ENCODE data around the gene P4HB.

The P4HB gene

GRCh38 chr17:81859906-81860755, at the start of gene P4HB:
P4HB (minus strand) TSS chr17:81860535; CDS start chr17:81860471, 64 bp downstream.
- Histone ChIP-seq H3K4me1 (ENCODE audit: control insufficient read depth, insufficient read depth, low read length) (peaks cover 16% of the 10 kb centered on the region), H3K36me3 (ENCODE audit: control insufficient read depth, insufficient read depth, low read length) (peaks cover 15% of the 10 kb centered on the region), H3K4me3 (ENCODE audit: low read length) (peak within 1 kb of the TSS; percentile 95), H3K27ac (ENCODE audit: low read depth, low read length) (peak within 1 kb of the TSS; percentile 95), H3K27me3 (ENCODE audit: control insufficient read depth, insufficient read depth, low read length) (no peaks in the 10 kb centered on the region), H3K9ac (ENCODE audit: low read length) (peak within 1 kb of the TSS; percentile 96)

GRCh38 chr17:81909231-81909630, 48.9 kb upstream of the P4HB start:
- H3K4me3 ChIP-seq (ENCODE audit: low read length), result no peak overlapping the region
- no peaks in the 10 kb centered on the region for H3K27me3 ChIP-seq (ENCODE audit: control insufficient read depth, insufficient read depth, low read length)
- H3K9ac ChIP-seq (ENCODE audit: low read length), result no peak overlapping the region
- peaks cover 5% of the 10 kb centered on the region for H3K4me1 ChIP-seq (ENCODE audit: control insufficient read depth, insufficient read depth, low read length)
- H3K36me3 ChIP-seq (ENCODE audit: control insufficient read depth, insufficient read depth, low read length), result peaks cover 13% of the 10 kb centered on the region
- H3K27ac ChIP-seq (ENCODE audit: low read depth, low read length), result no peak overlapping the region

GRCh38 chr17:81908793-81909192, 48.5 kb upstream of the P4HB start:
- H3K27me3 ChIP-seq (ENCODE audit: control insufficient read depth, insufficient read depth, low read length), result no peaks in the 10 kb centered on the region
- H3K36me3 ChIP-seq (ENCODE audit: control insufficient read depth, insufficient read depth, low read length), result peaks cover 9% of the 10 kb centered on the region
- no peak overlapping the region for H3K27ac ChIP-seq (ENCODE audit: low read depth, low read length)
- no peak overlapping the region for H3K9ac ChIP-seq (ENCODE audit: low read length)
- H3K4me1 ChIP-seq (ENCODE audit: control insufficient read depth, insufficient read depth, low read length), result peaks cover 5% of the 10 kb centered on the region
- no peak overlapping the region for H3K4me3 ChIP-seq (ENCODE audit: low read length)

- Histone ChIP-seq H3K36me3 (ENCODE audit: control insufficient read depth, insufficient read depth, low read length) (no peaks in the 10 kb centered on the region), H3K9ac (ENCODE audit: low read length) (no peak overlapping the region), H3K27me3 (ENCODE audit: control insufficient read depth, insufficient read depth, low read length) (peaks cover 3% of the 10 kb centered on the region), H3K27ac (ENCODE audit: low read depth, low read length) (no peak overlapping the region), H3K4me1 (ENCODE audit: control insufficient read depth, insufficient read depth, low read length) (peaks cover 5% of the 10 kb centered on the region), H3K4me3 (ENCODE audit: low read length) (no peak overlapping the region)
These were observed 47.1 kb upstream of the P4HB start for GRCh38 chr17:81907219-81908145.

GRCh38 chr17:81906476-81907218, 46.3 kb upstream of the P4HB start:
- Histone ChIP-seq H3K4me1 (ENCODE audit: control insufficient read depth, insufficient read depth, low read length) (peaks cover 5% of the 10 kb centered on the region), H3K9ac (ENCODE audit: low read length) (no peak overlapping the region), H3K27ac (ENCODE audit: low read depth, low read length) (no peak overlapping the region), H3K27me3 (ENCODE audit: control insufficient read depth, insufficient read depth, low read length) (peaks cover 3% of the 10 kb centered on the region), H3K4me3 (ENCODE audit: low read length) (no peak overlapping the region), H3K36me3 (ENCODE audit: control insufficient read depth, insufficient read depth, low read length) (no peaks in the 10 kb centered on the region)

- Histone ChIP-seq H3K27ac (ENCODE audit: low read depth, low read length) (no peak overlapping the region), H3K27me3 (ENCODE audit: control insufficient read depth, insufficient read depth, low read length) (peaks cover 3% of the 10 kb centered on the region), H3K4me1 (ENCODE audit: control insufficient read depth, insufficient read depth, low read length) (peaks cover 5% of the 10 kb centered on the region), H3K36me3 (ENCODE audit: control insufficient read depth, insufficient read depth, low read length) (no peaks in the 10 kb centered on the region), H3K9ac (ENCODE audit: low read length) (no peak overlapping the region), H3K4me3 (ENCODE audit: low read length) (no peak overlapping the region)
These were observed 45.7 kb upstream of the P4HB start for GRCh38 chr17:81905993-81906392.

GRCh38 chr17:81905424-81905875, 45.1 kb upstream of the P4HB start:
- H3K27me3 ChIP-seq (ENCODE audit: control insufficient read depth, insufficient read depth, low read length), result peaks cover 3% of the 10 kb centered on the region
- no peak overlapping the region for H3K27ac ChIP-seq (ENCODE audit: low read depth, low read length)
- H3K4me1 ChIP-seq (ENCODE audit: control insufficient read depth, insufficient read depth, low read length), result peaks cover 1% of the 10 kb centered on the region
- H3K36me3 ChIP-seq (ENCODE audit: control insufficient read depth, insufficient read depth, low read length), result no peaks in the 10 kb centered on the region
- no peak overlapping the region for H3K9ac ChIP-seq (ENCODE audit: low read length)
- no peak overlapping the region for H3K4me3 ChIP-seq (ENCODE audit: low read length)

- H3K27ac ChIP-seq (ENCODE audit: low read depth, low read length), result no peak overlapping the region
- peaks cover 3% of the 10 kb centered on the region for H3K27me3 ChIP-seq (ENCODE audit: control insufficient read depth, insufficient read depth, low read length)
- no peaks in the 10 kb centered on the region for H3K4me1 ChIP-seq (ENCODE audit: control insufficient read depth, insufficient read depth, low read length)
- no peak overlapping the region for H3K4me3 ChIP-seq (ENCODE audit: low read length)
- no peaks in the 10 kb centered on the region for H3K36me3 ChIP-seq (ENCODE audit: control insufficient read depth, insufficient read depth, low read length)
- no peak overlapping the region for H3K9ac ChIP-seq (ENCODE audit: low read length)
These were observed 44.5 kb upstream of the P4HB start for GRCh38 chr17:81904600-81905423.

- H3K9ac ChIP-seq (ENCODE audit: low read length), result no peak overlapping the region
- peaks cover 3% of the 10 kb centered on the region for H3K27me3 ChIP-seq (ENCODE audit: control insufficient read depth, insufficient read depth, low read length)
- no peaks in the 10 kb centered on the region for H3K4me1 ChIP-seq (ENCODE audit: control insufficient read depth, insufficient read depth, low read length)
- H3K27ac ChIP-seq (ENCODE audit: low read depth, low read length), result no peak overlapping the region
- H3K4me3 ChIP-seq (ENCODE audit: low read length), result no peak overlapping the region
- H3K36me3 ChIP-seq (ENCODE audit: control insufficient read depth, insufficient read depth, low read length), result no peaks in the 10 kb centered on the region
These were observed 43.7 kb upstream of the P4HB start for GRCh38 chr17:81903896-81904599.

GRCh38 chr17:81903415-81903831, 43.1 kb upstream of the P4HB start:
- no peak overlapping the region for H3K27ac ChIP-seq (ENCODE audit: low read depth, low read length)
- no peak overlapping the region for H3K4me3 ChIP-seq (ENCODE audit: low read length)
- H3K36me3 ChIP-seq (ENCODE audit: control insufficient read depth, insufficient read depth, low read length), result peaks cover 4% of the 10 kb centered on the region
- peaks cover 3% of the 10 kb centered on the region for H3K27me3 ChIP-seq (ENCODE audit: control insufficient read depth, insufficient read depth, low read length)
- H3K9ac ChIP-seq (ENCODE audit: low read length), result no peak overlapping the region
- H3K4me1 ChIP-seq (ENCODE audit: control insufficient read depth, insufficient read depth, low read length), result no peaks in the 10 kb centered on the region
